Trophoblast cell (in vitro differentiated cells and primary cell): ENCODE data around the gene HTR5A.
A peak's percentile ranks its signal among the peaks of the same experiment; 100 is the strongest.

Experiments used
- DNase-seq, 2 donors: peaks; one replicate each; pipeline ENCODE4 v3.0.0-alpha.2; 2016
- H2AFZ ChIP-seq: 2 replicates; pipeline ENCODE4 v1.6.1; 2013; ENCODE audit warnings: low read length, moderate library complexity, mild to moderate bottlenecking; ENCODE audit not compliant: insufficient read depth, poor library complexity
- H2AK5ac ChIP-seq: 2 replicates; pipeline ENCODE4 v1.6.1; 2013; ENCODE audit warnings: mild to moderate bottlenecking, low read length
- H2BK120ac ChIP-seq: 2 replicates; pipeline ENCODE4 v1.6.1; 2013; ENCODE audit warnings: low read length, mild to moderate bottlenecking, moderate library complexity; ENCODE audit not compliant: insufficient read depth, poor library complexity
- H2BK12ac ChIP-seq: 2 replicates; pipeline ENCODE4 v1.6.1; 2013; ENCODE audit warnings: mild to moderate bottlenecking, low read length, moderate library complexity
- H2BK5ac ChIP-seq: 2 replicates; pipeline ENCODE4 v1.6.1; 2013; ENCODE audit warnings: low read length, low read depth, moderate library complexity, mild to moderate bottlenecking; ENCODE audit not compliant: poor library complexity
- H3K14ac ChIP-seq: 2 replicates; pipeline ENCODE4 v1.6.1; 2013; ENCODE audit warnings: mild to moderate bottlenecking, low read length
- H3K18ac ChIP-seq: 2 replicates; pipeline ENCODE4 v1.6.1; 2013; ENCODE audit warnings: mild to moderate bottlenecking, low read length
- H3K23ac ChIP-seq: 2 replicates; pipeline ENCODE4 v1.6.1; 2013; ENCODE audit warnings: low read length
- H3K27ac ChIP-seq: 2 replicates; pipeline ENCODE4 v1.5.1; 2013; ENCODE audit warnings: low read depth, mild to moderate bottlenecking, inconsistent platforms, low read length, moderate library complexity
- H3K27me3 ChIP-seq: 2 replicates; pipeline ENCODE4 v1.6.1; 2013; ENCODE audit warnings: inconsistent platforms, mild to moderate bottlenecking, low read length, moderate library complexity; ENCODE audit not compliant: insufficient read depth
- H3K36me3 ChIP-seq, 2 experiments: 1 replicate in 1 of 2; 2 replicates in 1 of 2; pipeline ENCODE4 v1.6.1; 2013; ENCODE audit warnings: low read length in 2 of 2, mild to moderate bottlenecking in 2 of 2, moderate library complexity in 1 of 2; ENCODE audit not compliant: insufficient read depth in 2 of 2, control insufficient read depth in 1 of 2
- H3K4ac ChIP-seq: 2 replicates; pipeline ENCODE4 v1.6.1; 2013; ENCODE audit warnings: low read depth, mild to moderate bottlenecking, low read length, moderate library complexity
- H3K4me1 ChIP-seq, 2 experiments: 1 replicate in 1 of 2; 2 replicates in 1 of 2; pipeline ENCODE4 v1.6.1; 2013; ENCODE audit warnings: low read length in 2 of 2, mild to moderate bottlenecking in 2 of 2, moderate library complexity in 1 of 2; ENCODE audit not compliant: insufficient read depth in 2 of 2, control insufficient read depth in 1 of 2
- H3K4me2 ChIP-seq: 2 replicates; pipeline ENCODE4 v1.6.1; 2013; ENCODE audit warnings: inconsistent platforms, mild to moderate bottlenecking, low read length, moderate library complexity
- H3K4me3 ChIP-seq: 2 replicates; pipeline ENCODE4 v1.5.1; 2013; ENCODE audit warnings: mild to moderate bottlenecking, low read depth, low read length, inconsistent platforms
- H3K79me1 ChIP-seq: one replicate; pipeline ENCODE4 v1.6.1; 2013; ENCODE audit warnings: low read length
- H3K79me2 ChIP-seq: 2 replicates; pipeline ENCODE4 v1.6.1; 2013; ENCODE audit warnings: low read length, mild to moderate bottlenecking; ENCODE audit not compliant: control insufficient read depth, insufficient read depth, poor library complexity
- H3K9ac ChIP-seq: 2 replicates; pipeline ENCODE4 v1.6.1; 2013; ENCODE audit warnings: mild to moderate bottlenecking, low read length
- H3K9me3 ChIP-seq: 2 replicates; pipeline ENCODE4 v1.6.1; 2013; ENCODE audit warnings: low read depth, mild to moderate bottlenecking, control low read depth, inconsistent platforms, low read length; ENCODE audit not compliant: insufficient read depth
- H4K12ac ChIP-seq: 2 replicates; pipeline ENCODE4 v1.6.1; 2013; ENCODE audit warnings: low read depth, mild to moderate bottlenecking, low read length, moderate library complexity
- H4K8ac ChIP-seq: 2 replicates; pipeline ENCODE4 v1.6.1; 2013; ENCODE audit warnings: low read depth, mild to moderate bottlenecking, low read length, moderate library complexity
- H4K91ac ChIP-seq: one replicate; pipeline ENCODE4 v1.6.1; 2013; ENCODE audit warnings: low read depth, mild to moderate bottlenecking, low read length, moderate library complexity
- WGBS: extraction: QIAGEN DNeasy Blood & Tissue Kit; methylation state at CpG from one replicate; pipeline ENCODE4 v1.1.7; 2013; ENCODE audit warnings: missing lambda C conversion rate; ENCODE audit not compliant: insufficient read length, insufficient coverage; ENCODE audit errors: extremely low coverage; 5-methylcytosine and 5-hydroxymethylcytosine counted together

Gene HTR5A

DNA sequence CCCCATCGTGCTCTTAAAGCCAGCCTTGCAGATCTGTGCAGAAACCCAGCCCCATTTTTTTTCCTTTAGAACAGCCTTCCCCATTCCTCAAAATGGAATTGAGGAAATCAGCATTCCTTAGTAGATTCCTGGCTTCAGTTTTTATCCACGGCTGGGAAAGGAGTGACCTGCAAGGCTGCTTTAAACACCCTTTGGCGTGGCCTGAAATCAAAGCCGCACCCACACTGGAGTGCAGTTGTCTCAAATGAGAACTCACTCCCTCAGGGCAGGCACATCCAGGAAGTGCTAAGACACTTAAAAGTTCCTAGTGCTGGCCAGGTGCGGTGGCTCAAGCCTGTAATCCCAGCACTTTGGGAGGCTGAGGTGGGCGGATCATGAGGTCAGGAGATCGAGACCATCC, 34.8 kb downstream of the HTR5A start:
- no peak overlapping the region for H3K4me2 ChIP-seq
- no peak overlapping the region for H3K4ac ChIP-seq
- H4K91ac ChIP-seq = no peak overlapping the region
- no peaks in the 10 kb centered on the region for H3K79me1 ChIP-seq
- H3K4me3 ChIP-seq = no peak overlapping the region
- H3K36me3 ChIP-seq = no peaks in the 10 kb centered on the region
- H2AFZ ChIP-seq = no peak overlapping the region
- H3K4me1 ChIP-seq = peaks cover 0 to 5% of the 10 kb centered on the region in 2 experiments
- H2BK12ac ChIP-seq = no peak overlapping the region
- WGBS = no CpG with 5 or more reads among the region's 7 CpGs
- H3K9me3 ChIP-seq = peaks cover 9% of the 10 kb centered on the region
- H3K27ac ChIP-seq = no peak overlapping the region
- no peak overlapping the region for H3K14ac ChIP-seq
- peak; percentile 73 to 77 for DNase-seq
- no peak overlapping the region for H3K23ac ChIP-seq
- no peak overlapping the region for H2BK5ac ChIP-seq
- H4K8ac ChIP-seq = no peak overlapping the region
- H2AK5ac ChIP-seq = no peak overlapping the region
- H4K12ac ChIP-seq = no peak overlapping the region
- H3K27me3 ChIP-seq = no peaks in the 10 kb centered on the region
- H2BK120ac ChIP-seq = no peak overlapping the region
- H3K9ac ChIP-seq = no peak overlapping the region
- no peak overlapping the region for H3K18ac ChIP-seq
- no peaks in the 10 kb centered on the region for H3K79me2 ChIP-seq

DNA sequence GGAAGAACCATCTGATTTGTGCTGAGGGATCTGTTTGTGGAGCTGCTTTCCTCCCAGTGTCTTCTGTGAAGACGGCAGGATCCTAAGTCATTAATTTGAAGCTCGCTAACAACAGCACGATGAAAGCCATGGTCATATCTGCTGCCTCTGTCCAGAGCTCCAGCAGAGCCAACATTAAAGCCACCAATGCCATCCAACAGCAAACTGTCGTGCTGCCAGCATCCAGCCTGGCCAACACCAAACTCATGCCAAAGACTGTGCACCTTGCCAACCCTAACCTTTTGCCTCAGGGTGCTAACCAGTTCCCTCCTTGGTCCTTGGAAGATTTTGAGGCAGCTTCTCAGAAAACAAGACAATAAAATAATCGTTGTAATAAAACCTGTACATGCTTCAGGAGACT, 36.2 kb downstream of the HTR5A start:
- no peak overlapping the region for H2AK5ac ChIP-seq
- no peak overlapping the region for H3K4me2 ChIP-seq
- no peak overlapping the region for H3K4ac ChIP-seq
- H3K79me2 ChIP-seq = no peaks in the 10 kb centered on the region
- H3K23ac ChIP-seq = no peak overlapping the region
- no peaks in the 10 kb centered on the region for H3K36me3 ChIP-seq
- H3K18ac ChIP-seq = no peak overlapping the region
- H2AFZ ChIP-seq = no peak overlapping the region
- H2BK12ac ChIP-seq = no peak overlapping the region
- H3K27ac ChIP-seq = no peak overlapping the region
- WGBS = no CpG with 5 or more reads among the region's 5 CpGs
- no peaks in the 10 kb centered on the region for H3K79me1 ChIP-seq
- no peaks in the 10 kb centered on the region for H3K27me3 ChIP-seq
- H3K4me1 ChIP-seq = peaks cover 0 to 5% of the 10 kb centered on the region in 2 experiments
- H4K91ac ChIP-seq = no peak overlapping the region
- no peak overlapping the region for H4K12ac ChIP-seq
- no peak overlapping the region for H3K9ac ChIP-seq
- H4K8ac ChIP-seq = no peak overlapping the region
- H3K4me3 ChIP-seq = no peak overlapping the region
- peaks cover 6% of the 10 kb centered on the region for H3K9me3 ChIP-seq
- no peak overlapping the region for H2BK120ac ChIP-seq
- H3K14ac ChIP-seq = no peak overlapping the region
- no peak for DNase-seq
- no peak overlapping the region for H2BK5ac ChIP-seq

DNA sequence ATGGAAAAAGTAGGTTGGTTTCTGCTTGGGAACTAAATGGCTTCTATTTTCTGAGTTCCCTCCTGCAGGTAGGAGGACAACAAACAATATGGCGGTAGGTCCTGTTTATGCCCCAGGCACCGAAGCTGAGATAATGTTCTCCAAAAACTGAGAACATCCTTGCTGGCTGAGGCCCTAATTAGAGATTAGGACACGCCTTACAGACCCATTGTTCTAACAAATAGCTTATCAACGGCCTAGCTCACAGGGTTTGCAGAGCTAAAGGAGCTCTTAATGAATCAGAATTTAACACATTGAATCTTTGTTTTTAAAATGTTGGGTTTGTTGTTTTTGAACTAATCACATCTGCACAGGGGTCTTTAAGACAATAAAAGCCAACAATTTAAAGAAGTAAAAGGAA, 37.0 kb downstream of the HTR5A start:
- no peak overlapping the region for H2BK5ac ChIP-seq
- H2BK120ac ChIP-seq = no peak overlapping the region
- no peaks in the 10 kb centered on the region for H3K79me2 ChIP-seq
- H3K36me3 ChIP-seq = no peaks in the 10 kb centered on the region
- peaks cover 8% of the 10 kb centered on the region for H3K9me3 ChIP-seq
- no peak overlapping the region for H3K4me2 ChIP-seq
- H3K27ac ChIP-seq = no peak overlapping the region
- H2BK12ac ChIP-seq = no peak overlapping the region
- DNase-seq = no peak
- peaks cover 0 to 5% of the 10 kb centered on the region in 2 experiments for H3K4me1 ChIP-seq
- no peak overlapping the region for H3K4me3 ChIP-seq
- no peak overlapping the region for H3K23ac ChIP-seq
- no peaks in the 10 kb centered on the region for H3K27me3 ChIP-seq
- no CpG with 5 or more reads among the region's 4 CpGs for WGBS
- no peak overlapping the region for H2AK5ac ChIP-seq
- no peak overlapping the region for H3K4ac ChIP-seq
- H3K14ac ChIP-seq = no peak overlapping the region
- H3K9ac ChIP-seq = no peak overlapping the region
- H4K91ac ChIP-seq = no peak overlapping the region
- no peak overlapping the region for H4K12ac ChIP-seq
- H3K18ac ChIP-seq = no peak overlapping the region
- no peak overlapping the region for H4K8ac ChIP-seq
- H2AFZ ChIP-seq = no peak overlapping the region
- H3K79me1 ChIP-seq = no peaks in the 10 kb centered on the region

DNA sequence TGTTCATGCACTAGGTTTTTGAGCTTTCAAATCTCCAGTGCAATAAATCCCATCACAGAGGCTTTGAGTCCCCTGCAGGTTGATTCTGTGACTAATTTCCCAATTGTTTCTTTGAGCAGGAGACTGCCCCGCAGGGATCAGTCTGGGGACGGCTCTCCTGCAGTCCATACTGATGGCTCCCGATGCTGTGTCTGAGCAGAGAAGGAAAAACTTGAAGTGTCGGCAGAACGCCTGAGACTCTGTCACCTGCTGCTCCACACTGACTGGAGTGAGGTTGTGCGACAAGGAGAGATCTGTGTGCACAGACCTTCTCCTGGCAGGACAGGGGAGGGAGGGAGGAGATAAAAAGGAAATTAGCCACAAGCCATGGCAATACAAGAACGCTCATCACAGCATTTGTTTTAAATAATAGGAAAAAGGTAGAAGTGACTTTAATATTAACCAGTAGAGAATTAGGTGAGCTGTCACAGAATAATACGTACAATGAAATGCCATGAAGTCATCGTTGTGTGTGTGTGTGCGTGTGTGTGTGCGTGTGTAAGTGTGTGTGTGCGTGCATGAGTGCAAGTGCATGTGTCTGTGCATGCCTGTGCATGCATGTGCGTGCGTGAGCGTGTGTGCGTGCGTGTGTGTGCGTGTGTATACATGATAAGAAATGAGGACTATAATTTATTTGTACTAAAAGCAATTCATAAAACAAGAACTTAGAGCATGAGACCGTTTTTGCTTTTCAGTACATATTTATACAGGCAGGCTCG, 38.2 kb downstream of the HTR5A start:
- H3K18ac ChIP-seq = no peak overlapping the region
- H3K27me3 ChIP-seq = no peaks in the 10 kb centered on the region
- H4K12ac ChIP-seq = no peak overlapping the region
- no peak for DNase-seq
- no peak overlapping the region for H3K9ac ChIP-seq
- peak overlapping the region; percentile 59 for H3K4me3 ChIP-seq
- H4K8ac ChIP-seq = no peak overlapping the region
- no peak overlapping the region for H2BK120ac ChIP-seq
- H3K79me2 ChIP-seq = no peaks in the 10 kb centered on the region
- H3K9me3 ChIP-seq = peaks cover 8% of the 10 kb centered on the region
- H4K91ac ChIP-seq = no peak overlapping the region
- no peak overlapping the region for H3K23ac ChIP-seq
- WGBS = no CpG with 5 or more reads among the region's 20 CpGs
- H3K36me3 ChIP-seq = no peaks in the 10 kb centered on the region
- H3K27ac ChIP-seq = no peak overlapping the region
- no peak overlapping the region for H2AK5ac ChIP-seq
- H3K4ac ChIP-seq = no peak overlapping the region
- no peak overlapping the region for H3K14ac ChIP-seq
- H3K4me1 ChIP-seq = peaks cover 0 to 5% of the 10 kb centered on the region in 2 experiments
- no peak overlapping the region for H2BK5ac ChIP-seq
- H2BK12ac ChIP-seq = no peak overlapping the region
- no peak overlapping the region for H2AFZ ChIP-seq
- no peaks in the 10 kb centered on the region for H3K79me1 ChIP-seq
- H3K4me2 ChIP-seq = no peak overlapping the region
